ENCODE results near the gene OXLD1. TPM values are rescaled to one million over a fixed set of nuclear protein-coding genes. Genes with fewer than 3 reads are reported as not detected.
"Not testable (repeated sequence)": the region's sequence is repeated elsewhere in the genome, so short reads cannot be mapped to it uniquely, and the experiment has no call there.

OXLD1 gene
- total RNA-seq, 1 donor from 2014 or later: 18.4 TPM

- no peak overlapping the region for H3K27ac ChIP-seq (replicated peaks)
- peaks cover 42% of the 10 kb centered on the region for H3K36me3 ChIP-seq
- H3K4me1 ChIP-seq: peaks cover 52% of the 10 kb centered on the region
- DNase-seq: no peak
- intact Hi-C loops (cut with micrococcal nuclease): no loop called here
- no peaks in the 10 kb centered on the region for H3K27me3 ChIP-seq (ENCODE audit: low read depth)
- H3K4me3 ChIP-seq: no peak overlapping the region
- no peak for TF ChIP-seq CTCF (IDR thresholded peaks at IDR 0.05; ENCODE audit: borderline replicate concordance)
- H3K9me3 ChIP-seq (replicated peaks): no peaks in the 10 kb centered on the region
Measured at GRCh38 chr17:81631482-81631881, 34.9 kb downstream of the OXLD1 start.

DNA sequence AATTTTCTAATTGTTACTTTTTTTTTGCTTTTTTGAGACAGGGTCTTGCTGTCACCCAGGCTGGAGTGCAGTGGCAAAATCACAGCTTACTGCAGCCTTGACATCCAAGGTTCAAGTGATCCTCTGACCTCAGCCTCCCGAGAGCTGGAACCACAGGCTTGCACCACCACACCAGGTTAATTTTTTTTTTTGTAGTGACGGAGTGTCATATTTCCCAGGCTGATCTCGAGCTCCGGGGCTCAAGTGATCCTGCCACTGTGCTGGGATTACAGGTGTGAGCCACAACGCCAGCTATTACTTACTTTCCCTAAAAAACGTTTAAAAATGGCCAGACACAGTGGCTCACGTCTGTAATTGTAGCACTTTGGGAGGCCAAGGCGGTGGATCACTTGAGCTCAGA lies 36.1 kb downstream of the OXLD1 start:
- peaks cover 54% of the 10 kb centered on the region for H3K36me3 ChIP-seq
- intact Hi-C loops (cut with micrococcal nuclease): no loop called here
- DNase-seq: no peak

DNA sequence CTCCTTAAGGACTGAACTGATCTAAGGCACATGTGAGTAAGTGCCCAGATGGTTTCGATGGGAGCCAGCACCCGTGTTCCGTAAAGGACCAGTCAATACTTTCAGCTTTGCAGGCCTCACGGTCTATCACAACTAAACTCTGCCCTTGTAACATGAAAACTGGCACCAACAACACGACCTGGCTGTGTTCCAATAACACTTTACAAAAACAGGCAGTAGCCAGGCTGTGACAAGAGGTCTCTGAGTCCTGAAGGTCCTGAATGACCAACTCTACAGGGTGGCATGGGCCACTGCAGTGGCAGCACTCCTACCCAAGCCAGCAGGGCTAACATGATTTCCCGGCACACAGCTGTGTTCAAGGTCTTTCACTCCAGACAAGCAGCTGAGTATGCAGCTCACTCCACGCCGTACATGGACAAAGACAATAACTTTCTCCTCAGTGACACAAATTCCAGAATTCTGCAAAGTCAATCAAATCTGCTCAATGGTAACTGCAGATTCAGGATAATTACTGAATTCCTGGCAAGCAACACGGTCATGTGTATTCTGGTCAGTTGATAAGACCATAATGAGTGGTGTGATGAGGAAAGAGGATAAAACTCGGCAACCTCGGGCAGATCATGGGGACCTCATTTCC lies 44.8 kb downstream of the OXLD1 start:
- Histone ChIP-seq H3K27ac (replicated peaks) (peak overlapping the region; percentile 59), H3K4me3 (no peak overlapping the region), H3K27me3 (ENCODE audit: low read depth) (no peaks in the 10 kb centered on the region), H3K4me1 (peaks cover 17% of the 10 kb centered on the region), H3K9me3 (replicated peaks) (no peaks in the 10 kb centered on the region), H3K36me3 (peaks cover 81% of the 10 kb centered on the region)
- no peak for TF ChIP-seq CTCF (IDR thresholded peaks at IDR 0.05; ENCODE audit: borderline replicate concordance)
- intact Hi-C loops (cut with micrococcal nuclease): no loop called here
- DNase-seq: no peak

More for the DNA sequence above, 36.1 kb downstream of the OXLD1 start:
- no peak overlapping the region for H3K4me3 ChIP-seq
- H3K27me3 ChIP-seq (ENCODE audit: low read depth): no peaks in the 10 kb centered on the region
- H3K9me3 ChIP-seq (replicated peaks): no peaks in the 10 kb centered on the region
- no peak overlapping the region for H3K27ac ChIP-seq (replicated peaks)
- H3K4me1 ChIP-seq: peaks cover 40% of the 10 kb centered on the region
- TF ChIP-seq CTCF (IDR thresholded peaks at IDR 0.05; ENCODE audit: borderline replicate concordance): no peak

DNA sequence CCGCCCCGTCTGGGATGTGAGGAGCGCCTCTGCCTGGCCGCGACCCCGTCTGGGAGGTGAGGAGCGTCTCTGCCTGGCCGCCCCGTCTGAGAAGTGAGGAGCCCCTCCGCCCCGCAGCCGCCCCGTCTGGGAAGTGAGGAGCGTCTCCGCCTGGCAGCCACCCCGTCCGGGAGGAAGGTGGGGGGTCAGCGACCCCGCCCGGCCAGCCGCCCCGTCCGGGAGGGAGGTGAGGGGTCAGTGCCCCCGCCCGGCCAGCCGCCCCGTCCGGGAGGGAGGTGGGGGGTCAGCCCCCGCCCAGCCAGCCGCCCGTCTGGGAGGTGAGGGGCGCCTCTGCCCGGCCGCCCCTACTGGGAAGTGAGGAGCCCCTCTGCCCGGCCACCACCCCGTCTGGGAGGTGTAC lies 48.1 kb downstream of the OXLD1 start:
- H3K27ac ChIP-seq (replicated peaks); H3K27me3 ChIP-seq (ENCODE audit: low read depth); H3K4me3 ChIP-seq; intact Hi-C loops (cut with micrococcal nuclease); DNase-seq; H3K9me3 ChIP-seq (replicated peaks): not testable (repeated sequence)
- Histone ChIP-seq H3K36me3 (peaks cover 63% of the 10 kb centered on the region), H3K4me1 (peaks cover 42% of the 10 kb centered on the region)

- intact Hi-C loops (cut with micrococcal nuclease): no loop called here
- Histone ChIP-seq H3K27me3 (ENCODE audit: low read depth) (no peaks in the 10 kb centered on the region), H3K27ac (replicated peaks) (peak overlapping the region; percentile 23), H3K36me3 (peaks cover 60% of the 10 kb centered on the region), H3K4me3 (no peak overlapping the region), H3K4me1 (peaks cover 51% of the 10 kb centered on the region), H3K9me3 (replicated peaks) (no peaks in the 10 kb centered on the region)
- DNase-seq: no peak
- no peak for TF ChIP-seq CTCF (IDR thresholded peaks at IDR 0.05; ENCODE audit: borderline replicate concordance)
Measured at GRCh38 chr17:81616877-81617276, 49.5 kb downstream of the OXLD1 start.

DNA sequence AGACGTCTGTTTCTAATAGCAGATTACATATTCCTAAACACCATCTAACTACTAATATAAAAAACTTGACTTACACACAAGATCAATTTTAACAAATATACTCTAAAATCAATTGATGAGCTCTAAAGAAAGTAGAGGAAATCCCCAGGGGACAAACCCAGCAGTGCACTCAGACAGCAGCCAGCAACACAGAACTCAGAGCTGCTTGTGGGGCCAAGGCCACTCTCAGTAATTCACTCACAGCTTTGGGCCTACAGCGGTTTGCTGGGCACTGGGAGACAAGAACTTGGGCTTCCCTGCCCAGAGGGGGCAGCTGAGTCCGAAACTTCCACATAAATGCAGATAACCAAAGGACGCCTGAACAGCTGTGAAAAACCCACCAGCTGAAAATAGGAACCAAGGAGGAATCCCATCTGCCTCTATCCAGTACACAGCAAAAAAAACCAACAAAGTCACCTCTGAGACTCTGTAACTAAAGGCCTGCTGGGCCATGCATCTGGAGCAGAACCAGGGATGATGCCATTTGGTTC lies 50.9 kb downstream of the OXLD1 start:
- intact Hi-C loops (cut with micrococcal nuclease): no loop called here
- H3K4me3 ChIP-seq: no peak overlapping the region
- peak overlapping the region; percentile 85 for H3K27ac ChIP-seq (replicated peaks)
- H3K36me3 ChIP-seq: peaks cover 54% of the 10 kb centered on the region
- H3K4me1 ChIP-seq: peaks cover 43% of the 10 kb centered on the region
- no peaks in the 10 kb centered on the region for H3K27me3 ChIP-seq (ENCODE audit: low read depth)
- no peak for TF ChIP-seq CTCF (IDR thresholded peaks at IDR 0.05; ENCODE audit: borderline replicate concordance)
- no peaks in the 10 kb centered on the region for H3K9me3 ChIP-seq (replicated peaks)
- DNase-seq: no peak

All from left ventricle myocardium inferior (tissue), 1 donor.